Measurements from ENCODE around the gene RGS19.

RGS19 gene

GRCh38 chr20:64033981-64034493 lies 45.3 kb downstream of the RGS19 start:
- Histone ChIP-seq H3K9me3 (replicated peaks; ENCODE audit: low read length) (no peaks in the 10 kb centered on the region), H3K9ac (ENCODE audit: low read depth, low read length) (no peak overlapping the region), H3K36me3 (ENCODE audit: insufficient read depth, low read length) (peaks cover 45% of the 10 kb centered on the region), H3K27me3 (ENCODE audit: control insufficient read depth, insufficient read depth, low read length) (peaks cover 20% of the 10 kb centered on the region), H3K4me3 (ENCODE audit: low read length) (no peak overlapping the region), H3K4me1 (ENCODE audit: control insufficient read depth, insufficient read depth, low read length) (peaks cover 11% of the 10 kb centered on the region), H3K4me2 (ENCODE audit: low read length) (no peak overlapping the region)

DNA sequence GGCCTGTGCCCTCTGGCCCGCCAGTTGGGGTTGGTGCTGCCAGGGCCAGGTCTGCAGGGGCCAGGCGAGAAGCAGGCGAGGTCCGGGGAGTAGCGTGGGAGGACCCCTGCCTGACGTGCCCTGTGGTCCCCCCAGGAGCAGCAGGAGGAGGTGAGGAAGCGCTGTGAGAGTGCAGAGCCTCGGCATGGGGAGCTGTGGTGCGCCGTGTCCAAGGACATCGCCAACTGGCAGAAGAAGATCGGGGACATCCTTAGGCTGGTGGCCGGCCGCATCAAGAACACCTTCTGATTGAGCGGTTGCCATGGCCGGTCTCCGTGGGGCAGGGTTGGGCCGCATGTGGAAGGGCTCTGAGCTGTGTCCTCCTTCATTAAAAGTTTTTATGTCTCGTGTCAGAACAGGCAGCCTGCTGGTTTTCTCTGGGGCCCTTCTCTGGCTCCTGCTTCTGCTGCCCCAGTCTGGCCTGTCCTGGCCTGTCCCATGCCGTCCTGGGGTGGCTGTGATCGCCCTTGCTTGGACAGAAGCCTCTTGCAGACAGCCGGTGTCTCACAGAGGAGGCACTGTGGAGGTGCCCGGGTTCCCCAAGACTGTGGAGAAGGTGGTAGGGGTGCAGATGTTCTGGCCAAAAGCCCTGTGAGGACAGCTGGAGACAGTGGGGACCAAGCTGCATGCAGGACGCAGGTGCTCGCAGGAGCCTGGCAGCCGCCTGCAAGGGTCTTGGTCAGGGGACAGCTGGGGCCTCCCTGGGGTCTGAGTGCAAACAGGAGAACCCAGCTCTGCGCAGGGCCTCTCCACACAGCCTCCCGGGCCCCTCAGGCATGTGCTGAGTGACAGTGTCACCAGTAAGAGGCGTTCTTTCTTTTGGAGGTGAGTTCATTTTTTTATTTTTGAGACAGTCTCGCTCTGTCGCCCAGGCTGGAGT lies 46.4 kb downstream of the RGS19 start:
- Histone ChIP-seq H3K9me3 (replicated peaks; ENCODE audit: low read length) (no peaks in the 10 kb centered on the region), H3K4me2 (ENCODE audit: low read length) (no peak overlapping the region), H3K4me3 (ENCODE audit: low read length) (no peak overlapping the region), H3K27me3 (ENCODE audit: control insufficient read depth, insufficient read depth, low read length) (peaks cover 16% of the 10 kb centered on the region), H3K9ac (ENCODE audit: low read depth, low read length) (no peak overlapping the region), H3K4me1 (ENCODE audit: control insufficient read depth, insufficient read depth, low read length) (peaks cover 6% of the 10 kb centered on the region), H3K36me3 (ENCODE audit: insufficient read depth, low read length) (peaks cover 50% of the 10 kb centered on the region)

DNA sequence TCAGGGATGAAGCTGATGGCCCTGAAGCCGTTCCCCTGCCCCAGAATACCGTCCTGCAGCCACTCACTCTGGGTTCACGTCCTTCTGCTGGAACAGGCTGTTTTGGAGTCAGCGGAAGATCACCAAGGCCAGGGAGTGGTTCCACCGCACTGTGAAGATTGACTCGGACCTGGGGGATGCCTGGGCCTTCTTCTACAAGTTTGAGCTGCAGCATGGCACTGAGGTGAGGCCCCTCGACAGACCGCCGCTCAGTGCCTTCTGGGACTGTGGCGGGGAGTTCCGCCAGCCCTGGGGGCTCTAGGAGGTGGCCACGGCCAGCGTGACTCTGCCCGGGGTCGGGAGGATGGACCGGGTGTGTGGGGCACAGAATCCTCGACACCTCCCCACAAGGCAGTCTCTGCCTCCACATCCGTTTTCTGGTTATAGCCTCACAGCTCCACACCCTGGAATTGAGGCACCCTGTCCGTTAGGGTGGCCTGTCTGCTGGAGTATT lies 47.5 kb downstream of the RGS19 start:
- Histone ChIP-seq H3K36me3 (ENCODE audit: insufficient read depth, low read length) (peaks cover 61% of the 10 kb centered on the region), H3K9ac (ENCODE audit: low read depth, low read length) (no peak overlapping the region), H3K27me3 (ENCODE audit: control insufficient read depth, insufficient read depth, low read length) (peaks cover 6% of the 10 kb centered on the region), H3K4me3 (ENCODE audit: low read length) (no peak overlapping the region), H3K4me2 (ENCODE audit: low read length) (no peak overlapping the region), H3K4me1 (ENCODE audit: control insufficient read depth, insufficient read depth, low read length) (peaks cover 6% of the 10 kb centered on the region), H3K9me3 (replicated peaks; ENCODE audit: low read length) (no peaks in the 10 kb centered on the region)

DNA sequence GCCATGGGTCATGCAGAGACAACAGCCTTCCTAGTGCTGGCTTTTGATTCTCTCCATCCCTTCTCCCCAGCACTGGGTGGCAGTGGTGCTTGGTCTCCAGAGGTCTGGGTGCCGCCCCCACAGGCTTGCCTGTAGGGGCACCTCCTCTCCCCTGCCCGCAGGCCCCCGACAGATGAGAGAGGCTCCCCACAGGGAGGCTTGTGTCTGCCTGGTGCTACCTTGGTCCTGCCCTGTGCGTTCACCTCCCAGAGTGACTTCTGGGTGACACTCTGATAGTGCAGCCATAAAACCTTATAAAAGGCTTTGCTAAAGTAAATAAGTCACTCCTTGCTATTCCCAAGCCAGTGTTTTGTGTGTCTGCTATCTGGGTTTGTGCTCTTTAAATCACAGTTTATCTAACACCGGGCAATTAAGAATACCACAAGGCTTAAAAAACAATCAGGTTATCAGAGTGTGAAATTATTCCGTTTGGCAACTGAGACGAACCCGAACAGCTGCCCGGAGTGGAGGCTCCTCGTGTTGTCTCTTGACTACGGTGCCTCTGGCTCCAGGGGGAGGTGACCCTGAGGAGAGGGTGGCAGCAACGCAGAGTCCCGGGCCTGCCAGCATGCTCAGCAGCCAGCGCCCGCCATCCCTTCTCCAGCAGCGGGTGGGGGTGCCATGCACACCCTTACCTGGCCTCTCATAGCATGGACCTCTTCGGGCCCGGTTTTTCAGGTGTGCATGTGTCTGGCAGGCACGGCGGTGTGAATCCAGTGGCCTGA lies 48.8 kb downstream of the RGS19 start:
- Histone ChIP-seq H3K9ac (ENCODE audit: low read depth, low read length) (no peak overlapping the region), H3K4me3 (ENCODE audit: low read length) (no peak overlapping the region), H3K27me3 (ENCODE audit: control insufficient read depth, insufficient read depth, low read length) (no peaks in the 10 kb centered on the region), H3K36me3 (ENCODE audit: insufficient read depth, low read length) (peaks cover 69% of the 10 kb centered on the region), H3K9me3 (replicated peaks; ENCODE audit: low read length) (no peaks in the 10 kb centered on the region), H3K4me2 (ENCODE audit: low read length) (no peak overlapping the region), H3K4me1 (ENCODE audit: control insufficient read depth, insufficient read depth, low read length) (peaks cover 6% of the 10 kb centered on the region)

DNA sequence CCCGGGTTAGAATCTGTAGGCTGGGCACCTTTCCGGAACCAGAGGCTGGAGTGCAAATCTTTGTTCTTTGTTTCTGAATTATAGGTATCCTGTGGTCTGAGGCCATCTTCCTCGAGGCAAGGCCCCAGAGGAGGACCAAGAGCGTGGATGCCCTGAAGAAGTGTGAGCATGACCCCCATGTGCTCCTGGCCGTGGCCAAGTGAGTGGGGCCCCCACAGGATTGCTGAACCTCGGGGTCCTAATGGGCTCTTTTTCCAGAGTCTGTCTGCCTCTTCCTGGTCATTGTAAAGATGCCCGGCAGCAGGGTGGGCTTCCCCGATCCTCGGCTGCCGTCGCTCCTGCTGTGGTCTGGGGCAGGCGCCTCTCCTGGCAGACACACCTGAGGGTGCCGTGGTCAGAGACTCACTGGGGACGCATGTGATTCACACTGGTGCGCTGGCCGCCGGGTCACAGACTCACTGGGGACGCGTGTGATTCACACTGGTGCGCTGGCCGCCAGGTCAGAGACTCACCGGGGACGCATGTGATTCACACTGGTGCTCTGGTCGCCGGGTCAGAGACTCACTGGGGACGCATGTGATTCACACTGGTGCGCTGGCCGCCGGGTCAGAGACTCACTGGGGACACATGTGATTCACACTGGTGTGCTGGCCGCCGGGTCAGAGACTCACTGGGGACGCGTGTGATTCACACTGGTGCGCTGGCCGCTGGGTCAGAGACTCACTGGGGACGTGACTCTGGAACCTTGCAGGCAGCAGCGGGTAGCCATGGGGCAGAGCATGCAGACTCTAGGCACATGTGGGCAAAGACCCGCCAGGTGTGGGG lies 49.8 kb downstream of the RGS19 start:
- H3K4me1 ChIP-seq (ENCODE audit: control insufficient read depth, insufficient read depth, low read length), result peaks cover 6% of the 10 kb centered on the region
- H3K4me2 ChIP-seq (ENCODE audit: low read length), result no peak overlapping the region
- peaks cover 77% of the 10 kb centered on the region for H3K36me3 ChIP-seq (ENCODE audit: insufficient read depth, low read length)
- H3K4me3 ChIP-seq (ENCODE audit: low read length), result no peak overlapping the region
- H3K27me3 ChIP-seq (ENCODE audit: control insufficient read depth, insufficient read depth, low read length), result no peaks in the 10 kb centered on the region
- H3K9ac ChIP-seq (ENCODE audit: low read depth, low read length), result no peak overlapping the region
- no peaks in the 10 kb centered on the region for H3K9me3 ChIP-seq (replicated peaks; ENCODE audit: low read length)

- H3K36me3 ChIP-seq (ENCODE audit: insufficient read depth, low read length), result peaks cover 80% of the 10 kb centered on the region
- H3K4me1 ChIP-seq (ENCODE audit: control insufficient read depth, insufficient read depth, low read length), result no peaks in the 10 kb centered on the region
- H3K4me3 ChIP-seq (ENCODE audit: low read length), result no peak overlapping the region
- H3K9me3 ChIP-seq (replicated peaks; ENCODE audit: low read length), result no peaks in the 10 kb centered on the region
- no peaks in the 10 kb centered on the region for H3K27me3 ChIP-seq (ENCODE audit: control insufficient read depth, insufficient read depth, low read length)
- no peak overlapping the region for H3K9ac ChIP-seq (ENCODE audit: low read depth, low read length)
- H3K4me2 ChIP-seq (ENCODE audit: low read length), result no peak overlapping the region
These were observed 51.2 kb downstream of the RGS19 start for GRCh38 chr20:64027981-64028685.

- no peaks in the 10 kb centered on the region for H3K4me1 ChIP-seq (ENCODE audit: control insufficient read depth, insufficient read depth, low read length)
- H3K4me3 ChIP-seq (ENCODE audit: low read length), result no peak overlapping the region
- peaks cover 77% of the 10 kb centered on the region for H3K36me3 ChIP-seq (ENCODE audit: insufficient read depth, low read length)
- H3K9me3 ChIP-seq (replicated peaks; ENCODE audit: low read length), result no peaks in the 10 kb centered on the region
- no peaks in the 10 kb centered on the region for H3K27me3 ChIP-seq (ENCODE audit: control insufficient read depth, insufficient read depth, low read length)
- H3K4me2 ChIP-seq (ENCODE audit: low read length), result no peak overlapping the region
- H3K9ac ChIP-seq (ENCODE audit: low read depth, low read length), result no peak overlapping the region
These were observed 53.4 kb downstream of the RGS19 start for GRCh38 chr20:64025826-64026412.

- no peak overlapping the region for H3K9ac ChIP-seq (ENCODE audit: low read depth, low read length)
- no peaks in the 10 kb centered on the region for H3K9me3 ChIP-seq (replicated peaks; ENCODE audit: low read length)
- H3K27me3 ChIP-seq (ENCODE audit: control insufficient read depth, insufficient read depth, low read length), result no peaks in the 10 kb centered on the region
- peaks cover 72% of the 10 kb centered on the region for H3K36me3 ChIP-seq (ENCODE audit: insufficient read depth, low read length)
- H3K4me2 ChIP-seq (ENCODE audit: low read length), result no peak overlapping the region
- no peaks in the 10 kb centered on the region for H3K4me1 ChIP-seq (ENCODE audit: control insufficient read depth, insufficient read depth, low read length)
- no peak overlapping the region for H3K4me3 ChIP-seq (ENCODE audit: low read length)
These were observed 54.1 kb downstream of the RGS19 start for GRCh38 chr20:64025101-64025825.

- Histone ChIP-seq H3K9me3 (replicated peaks; ENCODE audit: low read length) (no peaks in the 10 kb centered on the region), H3K36me3 (ENCODE audit: insufficient read depth, low read length) (peaks cover 68% of the 10 kb centered on the region), H3K9ac (ENCODE audit: low read depth, low read length) (no peak overlapping the region), H3K4me3 (ENCODE audit: low read length) (no peak overlapping the region), H3K27me3 (ENCODE audit: control insufficient read depth, insufficient read depth, low read length) (no peaks in the 10 kb centered on the region), H3K4me2 (ENCODE audit: low read length) (no peak overlapping the region), H3K4me1 (ENCODE audit: control insufficient read depth, insufficient read depth, low read length) (no peaks in the 10 kb centered on the region)
These were observed 55.0 kb downstream of the RGS19 start for GRCh38 chr20:64024141-64024990.

All from skeletal muscle satellite cell (primary cell).